Neural progenitor cell (in vitro differentiated cells): ENCODE data around the gene NTRK3. TPM values are rescaled to one million over a fixed set of nuclear protein-coding genes. Genes with fewer than 3 reads are reported as not detected.

Experiments
- DNase-seq: peaks from one replicate; pipeline ENCODE4 v3.0.0-alpha.2; 2016; ENCODE audit warnings: low spot score
- H2AFZ ChIP-seq: fragments of 200-600 bp; sonication (generic); replicated peaks from 2 replicates; pipeline ENCODE4 v1.6.1; 2016; ENCODE audit warnings: antibody characterized with exemption
- H3F3A ChIP-seq: fragments of 200-600 bp; sonication (generic); 2 replicates; pipeline ENCODE4 v1.6.1; 2016; ENCODE audit warnings: antibody characterized with exemption, low read depth
- H3K27ac ChIP-seq: fragments of 200-600 bp; sonication (generic); 2 replicates; pipeline ENCODE4 v1.5.1; 2016; ENCODE audit warnings: mild to moderate bottlenecking
- H3K27me3 ChIP-seq: fragments of 200-600 bp; sonication (generic); 2 replicates; pipeline ENCODE4 v1.6.1; 2016; ENCODE audit warnings: mild to moderate bottlenecking, moderate library complexity
- H3K36me3 ChIP-seq: fragments of 200-600 bp; sonication (generic); 2 replicates; pipeline ENCODE4 v1.5.1; 2016
- H3K4me1 ChIP-seq: fragments of 200-600 bp; sonication (generic); 2 replicates; pipeline ENCODE4 v1.6.1; 2016; ENCODE audit warnings: mixed run types
- H3K4me2 ChIP-seq: fragments of 200-600 bp; sonication (generic); 2 replicates; pipeline ENCODE4 v1.6.1; 2016
- H3K4me3 ChIP-seq: fragments of 200-600 bp; sonication (generic); 2 replicates; pipeline ENCODE4 v1.5.1; 2016
- H3K79me2 ChIP-seq: fragments of 200-600 bp; sonication (generic); 2 replicates; pipeline ENCODE4 v1.6.1; 2016; ENCODE audit warnings: low read depth
- H3K9ac ChIP-seq: fragments of 200-600 bp; sonication (generic); 2 replicates; pipeline ENCODE4 v1.6.1; 2016
- H3K9me3 ChIP-seq: fragments of 200-600 bp; sonication (generic); 2 replicates; pipeline ENCODE4 v1.5.1; 2016; ENCODE audit warnings: low read depth
- H4K20me1 ChIP-seq: fragments of 200-600 bp; sonication (generic); 2 replicates; pipeline ENCODE4 v1.6.1; 2016; ENCODE audit warnings: low read depth
- H3K27ac Mint-ChIP-seq: 3 replicates; pipeline ENCODE4 v1.8.0; 2021; ENCODE audit warnings: mixed read lengths
- H3K27me3 Mint-ChIP-seq: 2 replicates; pipeline ENCODE4 v1.8.0; 2022; ENCODE audit warnings: low read depth, mild to moderate bottlenecking, inconsistent platforms, moderate library complexity, mixed read lengths; ENCODE audit not compliant: insufficient read depth
- H3K36me3 Mint-ChIP-seq: 3 replicates; pipeline ENCODE4 v1.8.0; 2021; ENCODE audit warnings: mixed read lengths
- H3K4me1 Mint-ChIP-seq: 3 replicates; pipeline ENCODE4 v1.8.0; 2021; ENCODE audit warnings: mixed read lengths
- H3K4me3 Mint-ChIP-seq: 3 replicates; pipeline ENCODE4 v1.8.0; 2021; ENCODE audit warnings: mild to moderate bottlenecking, moderate library complexity, mixed read lengths
- H3K9me3 Mint-ChIP-seq: 3 replicates; pipeline ENCODE4 v1.8.0; 2020; ENCODE audit warnings: mixed read lengths
- EZH2 ChIP-seq: fragments of 200-600 bp; sonication (generic); IDR thresholded peaks from 2 replicates; pipeline ENCODE4 v1.6.1; 2017; ENCODE audit warnings: antibody characterized with exemption, mild to moderate bottlenecking, moderate library complexity
- EZH2phosphoT487 ChIP-seq: fragments of 200-600 bp; sonication (generic); IDR thresholded peaks from 2 replicates; pipeline ENCODE4 v1.6.1; 2017; ENCODE audit warnings: antibody characterized with exemption
- total RNA-seq: library from RNA; depleted of rRNA; stranded (reverse); fragments of >200 nt; gene quantifications from 2 replicates; pipeline ENCODE4 v1.2.3, GENCODE V29; 2015; ENCODE audit warnings: low replicate concordance
- TF ChIP-seq, protein P1 (sequence below): fragments of 200-600 bp; sonication (generic); IDR thresholded peaks from 2 replicates; pipeline ENCODE4 v1.5.1; 2017; ENCODE audit warnings: antibody characterized with exemption, mild to moderate bottlenecking

NTRK3 gene
- total RNA-seq, 1 donor from 2014 or later = 2.0 TPM

DNA sequence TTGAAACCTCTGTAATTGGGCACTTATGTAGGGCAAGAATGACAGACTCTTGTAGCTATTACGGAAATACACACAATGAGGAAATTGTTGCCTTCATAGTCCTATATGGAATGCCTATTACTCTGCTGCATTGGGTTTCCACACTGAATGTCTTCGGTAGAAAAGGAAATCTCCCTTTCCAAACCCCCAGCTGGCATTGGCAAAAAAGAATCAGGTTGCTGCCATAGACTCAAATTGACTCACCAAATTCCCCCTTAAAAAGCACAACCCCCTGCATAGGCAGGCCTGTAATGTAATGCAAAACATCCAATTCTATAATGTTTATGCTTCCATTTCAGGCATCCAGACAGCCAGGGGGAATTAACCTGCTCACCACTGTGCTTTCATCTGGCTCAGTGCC lies 44.8 kb upstream of the NTRK3 start:
- Histone ChIP-seq H3K27ac (no peak overlapping the region), H3K36me3 (no peaks in the 10 kb centered on the region), H2AFZ (no peak overlapping the region), H3K9ac (no peak overlapping the region), H4K20me1 (no peaks in the 10 kb centered on the region), H3K4me2 (no peak overlapping the region), H3K4me3 (no peak overlapping the region), H3K9me3 (no peaks in the 10 kb centered on the region), H3K27me3 (no peaks in the 10 kb centered on the region), H3K4me1 (peaks cover 16% of the 10 kb centered on the region), H3F3A (no peaks in the 10 kb centered on the region), H3K79me2 (no peaks in the 10 kb centered on the region)
- no peaks in the 10 kb centered on the region for H3K36me3 Mint-ChIP-seq
- no peak for DNase-seq
- H3K27me3 Mint-ChIP-seq = peaks cover 4% of the 10 kb centered on the region
- H3K4me1 Mint-ChIP-seq = peaks cover 18% of the 10 kb centered on the region
- H3K27ac Mint-ChIP-seq = no peak overlapping the region
- H3K9me3 Mint-ChIP-seq = no peaks in the 10 kb centered on the region
- no peak for TF ChIP-seq EZH2
- TF ChIP-seq, protein P1, sequence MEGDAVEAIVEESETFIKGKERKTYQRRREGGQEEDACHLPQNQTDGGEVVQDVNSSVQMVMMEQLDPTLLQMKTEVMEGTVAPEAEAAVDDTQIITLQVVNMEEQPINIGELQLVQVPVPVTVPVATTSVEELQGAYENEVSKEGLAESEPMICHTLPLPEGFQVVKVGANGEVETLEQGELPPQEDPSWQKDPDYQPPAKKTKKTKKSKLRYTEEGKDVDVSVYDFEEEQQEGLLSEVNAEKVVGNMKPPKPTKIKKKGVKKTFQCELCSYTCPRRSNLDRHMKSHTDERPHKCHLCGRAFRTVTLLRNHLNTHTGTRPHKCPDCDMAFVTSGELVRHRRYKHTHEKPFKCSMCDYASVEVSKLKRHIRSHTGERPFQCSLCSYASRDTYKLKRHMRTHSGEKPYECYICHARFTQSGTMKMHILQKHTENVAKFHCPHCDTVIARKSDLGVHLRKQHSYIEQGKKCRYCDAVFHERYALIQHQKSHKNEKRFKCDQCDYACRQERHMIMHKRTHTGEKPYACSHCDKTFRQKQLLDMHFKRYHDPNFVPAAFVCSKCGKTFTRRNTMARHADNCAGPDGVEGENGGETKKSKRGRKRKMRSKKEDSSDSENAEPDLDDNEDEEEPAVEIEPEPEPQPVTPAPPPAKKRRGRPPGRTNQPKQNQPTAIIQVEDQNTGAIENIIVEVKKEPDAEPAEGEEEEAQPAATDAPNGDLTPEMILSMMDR = no peak
- no peak for TF ChIP-seq EZH2phosphoT487
- no peak overlapping the region for H3K4me3 Mint-ChIP-seq

DNA sequence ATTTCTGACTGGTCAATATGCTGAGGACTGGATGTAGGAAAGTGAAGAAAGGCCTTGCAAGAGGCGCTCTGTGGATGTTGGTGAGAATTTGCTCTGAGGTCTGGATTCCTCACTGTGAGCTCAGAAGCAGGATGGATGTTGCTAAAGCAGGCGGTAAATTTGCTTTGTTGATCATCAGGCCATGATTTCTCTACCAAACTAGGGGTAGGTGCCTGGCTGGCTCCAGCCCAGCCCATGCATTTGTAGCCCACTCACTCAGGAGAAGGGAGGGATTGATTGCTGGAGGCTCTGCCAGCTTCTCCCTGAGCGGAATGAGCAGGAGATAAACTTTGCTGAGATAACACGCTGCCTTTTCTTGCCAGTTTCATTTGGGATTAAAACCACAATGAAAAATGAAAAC lies 44.3 kb upstream of the NTRK3 start:
- Mint-ChIP-seq H3K4me1 (peaks cover 19% of the 10 kb centered on the region), H3K27me3 (peaks cover 4% of the 10 kb centered on the region), H3K36me3 (no peaks in the 10 kb centered on the region), H3K4me3 (no peak overlapping the region), H3K9me3 (no peaks in the 10 kb centered on the region), H3K27ac (no peak overlapping the region)
- peaks cover 16% of the 10 kb centered on the region for H3K4me1 ChIP-seq
- H3K4me2 ChIP-seq = no peak overlapping the region
- no peaks in the 10 kb centered on the region for H3F3A ChIP-seq
- no peaks in the 10 kb centered on the region for H4K20me1 ChIP-seq
- H2AFZ ChIP-seq = no peak overlapping the region
- H3K36me3 ChIP-seq = no peaks in the 10 kb centered on the region
- TF ChIP-seq, protein P1 = no peak
- TF ChIP-seq EZH2 (no peak), EZH2phosphoT487 (no peak)
- no peaks in the 10 kb centered on the region for H3K79me2 ChIP-seq
- no peaks in the 10 kb centered on the region for H3K27me3 ChIP-seq
- no peak overlapping the region for H3K9ac ChIP-seq
- no peaks in the 10 kb centered on the region for H3K9me3 ChIP-seq
- H3K27ac ChIP-seq = no peak overlapping the region
- no peak overlapping the region for H3K4me3 ChIP-seq
- DNase-seq = no peak

DNA sequence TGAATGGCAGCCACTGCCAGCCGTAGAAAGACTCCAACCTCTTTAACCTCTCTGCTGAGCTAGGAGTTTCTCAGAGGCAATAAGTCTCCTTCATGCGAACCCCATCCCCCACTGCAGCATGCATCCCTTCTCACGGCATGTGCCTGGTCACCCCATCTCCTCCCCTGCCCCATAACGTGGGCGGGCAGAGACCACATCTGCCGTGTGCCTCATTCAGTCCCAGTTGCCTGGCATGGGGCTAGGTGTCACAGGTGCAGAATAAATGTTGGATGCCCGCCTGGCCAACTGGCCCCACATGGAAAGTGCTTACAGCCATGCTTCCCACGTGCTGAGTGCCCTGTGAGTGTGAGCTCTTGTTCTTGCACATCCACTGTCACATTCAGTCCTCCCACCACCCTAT lies 43.5 kb upstream of the NTRK3 start:
- Histone ChIP-seq H3K9me3 (no peaks in the 10 kb centered on the region), H3K36me3 (no peaks in the 10 kb centered on the region), H3K4me3 (no peak overlapping the region), H2AFZ (peak overlapping the region; percentile 40), H3K4me2 (peak overlapping the region; percentile 49), H3F3A (no peaks in the 10 kb centered on the region), H3K27ac (no peak overlapping the region), H3K4me1 (peaks cover 16% of the 10 kb centered on the region), H3K27me3 (no peaks in the 10 kb centered on the region), H3K79me2 (no peaks in the 10 kb centered on the region), H3K9ac (no peak overlapping the region), H4K20me1 (no peaks in the 10 kb centered on the region)
- Mint-ChIP-seq H3K9me3 (no peaks in the 10 kb centered on the region), H3K27ac (no peak overlapping the region), H3K27me3 (no peaks in the 10 kb centered on the region), H3K4me3 (no peak overlapping the region), H3K36me3 (no peaks in the 10 kb centered on the region), H3K4me1 (peaks cover 19% of the 10 kb centered on the region)
- no peak for TF ChIP-seq EZH2phosphoT487
- no peak for TF ChIP-seq EZH2
- TF ChIP-seq, protein P1 = no peak
- no peak for DNase-seq
